Ascending aorta (tissue), 2 donors: ENCODE results near the gene AGAP1. TPM values are rescaled to one million over a fixed set of nuclear protein-coding genes. Genes with fewer than 3 reads are reported as not detected.

ENCODE experiments used
- DNase-seq, 2 donors: peaks; one replicate each; pipeline ENCODE4 v3.0.0-alpha.2; 2019; ENCODE audit warnings: low spot score in 2 of 2
- H3K27ac ChIP-seq, 2 donors: fragments of 200-600 bp; sonication (generic); one replicate each; pipeline ENCODE4 v1.5.1; 2016 to 2017; ENCODE audit warnings: mild to moderate bottlenecking in 1 of 2
- H3K27me3 ChIP-seq: fragments of 200-600 bp; sonication (generic); one replicate; pipeline ENCODE4 v1.5.1; 2017
- H3K36me3 ChIP-seq, 2 donors: fragments of 200-600 bp; sonication (generic); one replicate each; pipeline ENCODE4 v1.5.1; 2016
- H3K4me1 ChIP-seq, 2 donors: fragments of 200-600 bp; sonication (generic); one replicate each; pipeline ENCODE4 v1.5.1; 2016 to 2017; ENCODE audit warnings: mild to moderate bottlenecking in 1 of 2
- H3K4me3 ChIP-seq, 2 donors: fragments of 200-600 bp; sonication (generic); one replicate each; pipeline ENCODE4 v1.5.1; 2016 to 2017; ENCODE audit warnings: mild to moderate bottlenecking in 1 of 2
- H3K9me3 ChIP-seq, 2 donors: fragments of 200-600 bp; sonication (generic); one replicate each; pipeline ENCODE4 v1.5.1; 2016
- intact Hi-C: fragments of 100-400 bp; cut with DNase I; formaldehyde crosslinking; loops from one replicate; pipeline ENCODE4 v1.15.1; 2023
- total RNA-seq: library from RNA; depleted of rRNA; stranded (reverse); fragments of >200 nt; gene quantifications from one replicate; pipeline ENCODE4 v1.1.0, GENCODE V29; 2016
- TF ChIP-seq, protein P1 (sequence below), 3 experiments: fragments of 200-600 bp in 2 of 3; fragments of 450-650 bp in 1 of 3; sonication (generic) in 2 of 3; IDR thresholded peaks; one replicate each; pipeline ENCODE4 v1.5.1; 2016 to 2019; ENCODE audit warnings: antibody characterized with exemption in 3 of 3, mild to moderate bottlenecking in 1 of 3, moderate library complexity in 1 of 3

AGAP1 gene
- total RNA-seq, 1 donor from 2014 or later = 19.7 TPM

DNA sequence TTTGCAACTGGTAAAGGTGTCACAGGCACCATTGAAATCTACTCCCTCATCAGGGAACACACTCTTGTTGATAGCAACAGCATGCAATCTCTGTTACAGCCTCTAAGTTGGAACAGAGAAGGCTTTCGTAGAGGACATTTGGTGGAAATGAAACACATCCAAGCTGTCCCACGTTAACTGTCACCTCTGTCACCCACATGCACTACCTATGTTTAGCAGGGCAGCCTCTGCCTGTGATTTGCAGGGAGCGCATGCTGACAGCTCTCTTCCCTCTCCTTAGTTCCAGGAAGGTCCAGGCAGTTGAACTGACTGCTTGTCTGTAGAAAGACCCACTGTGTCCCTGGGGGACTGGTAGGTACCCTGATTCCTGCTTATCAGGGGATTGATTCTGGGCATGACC is 367.5 kb downstream of the AGAP1 start:
- Histone ChIP-seq H3K36me3 (no peaks in the 10 kb centered on the region), H3K4me3 (no peak overlapping the region), H3K4me1 (no peaks in the 10 kb centered on the region), H3K27me3 (no peaks in the 10 kb centered on the region), H3K9me3 (no peaks in the 10 kb centered on the region), H3K27ac (no peak overlapping the region)
- no peak for DNase-seq
- intact Hi-C loops = no loop called here
- TF ChIP-seq, protein P1, sequence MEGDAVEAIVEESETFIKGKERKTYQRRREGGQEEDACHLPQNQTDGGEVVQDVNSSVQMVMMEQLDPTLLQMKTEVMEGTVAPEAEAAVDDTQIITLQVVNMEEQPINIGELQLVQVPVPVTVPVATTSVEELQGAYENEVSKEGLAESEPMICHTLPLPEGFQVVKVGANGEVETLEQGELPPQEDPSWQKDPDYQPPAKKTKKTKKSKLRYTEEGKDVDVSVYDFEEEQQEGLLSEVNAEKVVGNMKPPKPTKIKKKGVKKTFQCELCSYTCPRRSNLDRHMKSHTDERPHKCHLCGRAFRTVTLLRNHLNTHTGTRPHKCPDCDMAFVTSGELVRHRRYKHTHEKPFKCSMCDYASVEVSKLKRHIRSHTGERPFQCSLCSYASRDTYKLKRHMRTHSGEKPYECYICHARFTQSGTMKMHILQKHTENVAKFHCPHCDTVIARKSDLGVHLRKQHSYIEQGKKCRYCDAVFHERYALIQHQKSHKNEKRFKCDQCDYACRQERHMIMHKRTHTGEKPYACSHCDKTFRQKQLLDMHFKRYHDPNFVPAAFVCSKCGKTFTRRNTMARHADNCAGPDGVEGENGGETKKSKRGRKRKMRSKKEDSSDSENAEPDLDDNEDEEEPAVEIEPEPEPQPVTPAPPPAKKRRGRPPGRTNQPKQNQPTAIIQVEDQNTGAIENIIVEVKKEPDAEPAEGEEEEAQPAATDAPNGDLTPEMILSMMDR (IDR thresholded peaks at IDR 0.05) = no peak

DNA sequence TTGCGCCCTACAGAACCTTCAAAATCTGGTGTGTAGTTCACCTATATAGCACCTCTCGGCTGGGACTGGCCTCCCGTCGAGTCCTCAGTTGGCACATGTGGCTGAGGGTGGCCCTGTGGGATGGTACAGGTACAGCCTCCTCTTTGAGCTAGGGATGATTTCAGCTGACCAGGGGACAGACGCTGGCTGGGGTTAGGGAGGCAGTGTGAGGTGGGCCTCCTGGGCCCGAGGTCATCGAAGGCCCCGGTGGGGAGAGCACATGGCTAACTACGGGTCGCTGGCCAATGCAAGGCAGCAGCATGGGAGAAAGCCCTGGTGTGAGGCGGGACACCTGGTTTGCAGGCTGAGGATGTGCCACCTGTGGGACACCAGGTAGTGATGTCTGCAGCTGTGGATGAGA is 369.6 kb downstream of the AGAP1 start:
- TF ChIP-seq, protein P1 (IDR thresholded peaks at IDR 0.05) = no peak
- no peaks in the 10 kb centered on the region for H3K27me3 ChIP-seq
- H3K4me1 ChIP-seq = no peaks in the 10 kb centered on the region
- DNase-seq = no peak
- intact Hi-C loops = no loop called here
- no peaks in the 10 kb centered on the region for H3K36me3 ChIP-seq
- no peak overlapping the region for H3K27ac ChIP-seq
- no peaks in the 10 kb centered on the region for H3K9me3 ChIP-seq
- H3K4me3 ChIP-seq = no peak overlapping the region

DNA sequence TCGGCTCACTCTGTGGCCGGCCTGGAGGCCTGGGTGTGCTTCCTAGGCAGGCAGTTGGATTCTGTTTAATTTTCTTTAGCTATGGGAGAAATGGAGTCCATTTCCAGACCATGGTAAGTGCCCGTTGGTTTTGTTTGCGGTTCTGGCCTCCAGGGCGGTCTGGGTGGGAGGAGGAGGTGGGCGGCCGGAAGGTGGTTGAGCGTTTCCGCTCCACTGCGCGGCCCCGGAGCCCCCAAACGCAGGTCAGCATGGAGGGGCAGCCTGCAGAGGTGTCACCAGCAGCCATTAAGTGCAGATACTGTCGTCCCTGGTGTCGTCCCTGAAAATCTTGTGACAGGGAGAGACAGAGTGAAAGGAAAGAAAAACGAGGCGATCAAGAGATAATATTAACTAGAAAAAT is 370.5 kb downstream of the AGAP1 start:
- no peaks in the 10 kb centered on the region for H3K36me3 ChIP-seq
- H3K4me1 ChIP-seq = no peaks in the 10 kb centered on the region
- H3K27me3 ChIP-seq = no peaks in the 10 kb centered on the region
- intact Hi-C loops = no loop called here
- TF ChIP-seq, protein P1 (IDR thresholded peaks at IDR 0.05) = no peak
- no peak overlapping the region for H3K27ac ChIP-seq
- DNase-seq = no peak
- H3K4me3 ChIP-seq = no peak overlapping the region
- no peaks in the 10 kb centered on the region for H3K9me3 ChIP-seq

DNA sequence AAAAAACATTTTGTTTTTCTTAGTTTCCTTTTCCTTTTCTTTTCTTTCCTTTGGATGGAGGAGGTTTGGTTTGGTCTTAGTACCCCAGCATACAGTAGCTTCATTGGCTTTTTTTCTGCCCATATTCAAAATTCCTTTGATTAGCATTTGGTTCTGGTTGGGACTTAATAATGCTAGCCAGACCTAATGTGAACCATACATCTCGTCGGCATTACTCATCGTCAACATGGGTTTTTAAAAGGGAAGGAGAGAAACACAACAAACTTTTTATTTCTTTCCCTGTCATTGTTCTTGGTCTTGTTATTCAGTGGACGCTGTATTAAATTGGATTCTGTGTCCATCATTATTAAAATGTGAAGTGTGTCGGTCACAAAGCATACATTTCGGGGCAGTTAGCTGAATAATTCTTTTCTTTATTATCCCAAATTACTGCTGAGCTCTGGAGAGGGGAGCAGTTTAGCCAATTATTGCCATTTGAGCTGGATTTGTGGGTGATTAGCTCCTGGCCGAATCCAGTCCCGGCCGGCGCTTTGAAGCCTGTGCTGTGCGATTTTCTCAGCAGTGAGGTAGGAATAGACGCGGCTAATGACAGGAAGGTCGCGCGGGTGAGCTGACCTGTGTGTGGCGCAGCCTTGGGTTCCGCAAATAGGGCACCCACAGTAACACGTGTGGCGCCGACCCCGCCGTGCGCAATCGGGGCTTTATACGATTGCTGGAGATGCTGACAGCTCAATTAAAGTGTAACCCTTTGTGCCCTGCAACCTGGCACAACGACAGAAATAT is 371.1 kb downstream of the AGAP1 start:
- intact Hi-C loops = no loop called here
- no peaks in the 10 kb centered on the region for H3K36me3 ChIP-seq
- H3K4me1 ChIP-seq = no peaks in the 10 kb centered on the region
- TF ChIP-seq, protein P1 (IDR thresholded peaks at IDR 0.05) = no peak
- no peaks in the 10 kb centered on the region for H3K27me3 ChIP-seq
- H3K27ac ChIP-seq = no peak overlapping the region
- no peak overlapping the region for H3K4me3 ChIP-seq
- DNase-seq = no peak
- peaks cover 0 to 6% of the 10 kb centered on the region in 2 donors for H3K9me3 ChIP-seq

DNA sequence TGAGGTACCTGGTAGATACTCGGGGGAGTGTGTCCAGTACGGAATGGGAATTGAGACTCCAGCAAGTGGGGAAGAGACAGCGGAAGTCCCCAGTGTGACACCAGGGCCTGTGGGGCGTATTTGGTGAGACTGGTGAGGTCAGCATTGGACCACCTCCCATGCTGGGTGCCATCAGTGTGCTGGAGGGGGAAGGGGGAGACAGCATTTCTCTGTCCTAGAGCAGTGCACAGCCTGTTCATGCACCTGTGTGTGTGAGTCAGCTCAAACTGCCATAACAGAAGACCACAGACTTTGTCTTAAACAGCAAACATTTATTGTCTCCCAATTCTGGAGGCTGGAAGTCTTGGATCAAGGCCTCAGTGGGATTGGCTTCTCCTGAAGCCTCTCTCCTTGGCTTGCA is 372.5 kb downstream of the AGAP1 start:
- intact Hi-C loops = no loop called here
- Histone ChIP-seq H3K27ac (no peak overlapping the region), H3K4me1 (no peaks in the 10 kb centered on the region), H3K36me3 (no peaks in the 10 kb centered on the region), H3K27me3 (no peaks in the 10 kb centered on the region), H3K9me3 (peaks cover 5 to 15% of the 10 kb centered on the region in 2 donors), H3K4me3 (no peak overlapping the region)
- DNase-seq = no peak
- TF ChIP-seq, protein P1 (IDR thresholded peaks at IDR 0.05) = no peak
